MV-4-11 (cell line): ENCODE data around the gene METTL15.
"Not testable (repeated sequence)": the region's sequence is repeated elsewhere in the genome, so short reads cannot be mapped to it uniquely, and the experiment has no call there.

Experiments used
- DNase-seq: peaks from one replicate; lab custom pipeline; 2025; lab: John Stamatoyannopoulos, UW

Gene METTL15

DNA sequence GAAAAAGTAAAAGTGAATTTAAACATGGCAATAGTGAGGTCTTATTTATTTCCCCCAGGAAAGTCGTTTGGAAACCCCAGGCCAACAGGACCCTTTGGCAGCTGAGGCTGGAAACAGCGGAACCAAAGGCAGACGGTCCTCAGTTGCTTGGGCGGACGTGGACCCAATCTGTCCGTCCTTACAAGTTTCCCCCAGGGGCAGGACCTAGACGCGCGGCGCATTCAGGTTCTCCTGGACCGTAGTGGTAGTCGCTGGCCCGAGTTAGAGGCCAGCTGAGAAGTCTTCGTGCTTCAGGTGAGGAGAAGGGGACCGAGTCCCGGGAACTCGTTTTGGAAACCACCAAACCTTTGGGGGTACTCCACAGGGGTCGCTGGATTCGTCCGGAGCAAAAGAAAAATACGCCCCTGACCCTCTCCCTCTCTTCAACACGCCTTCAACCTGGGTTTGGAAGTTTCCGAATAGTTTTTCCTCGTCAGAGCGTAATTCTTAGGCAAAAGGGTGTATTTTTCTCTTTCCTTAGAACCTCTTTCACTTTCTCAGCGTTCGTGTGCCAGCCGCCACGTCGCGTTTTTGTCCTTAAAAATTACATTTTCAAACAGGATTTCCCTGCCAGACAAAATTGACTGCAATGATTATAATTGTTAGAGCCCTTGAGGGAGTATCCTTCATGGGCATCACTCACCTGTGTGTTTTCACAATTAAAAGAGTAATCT, 2.1 kb downstream of the METTL15 start:
- peak; percentile 68 for DNase-seq

DNA sequence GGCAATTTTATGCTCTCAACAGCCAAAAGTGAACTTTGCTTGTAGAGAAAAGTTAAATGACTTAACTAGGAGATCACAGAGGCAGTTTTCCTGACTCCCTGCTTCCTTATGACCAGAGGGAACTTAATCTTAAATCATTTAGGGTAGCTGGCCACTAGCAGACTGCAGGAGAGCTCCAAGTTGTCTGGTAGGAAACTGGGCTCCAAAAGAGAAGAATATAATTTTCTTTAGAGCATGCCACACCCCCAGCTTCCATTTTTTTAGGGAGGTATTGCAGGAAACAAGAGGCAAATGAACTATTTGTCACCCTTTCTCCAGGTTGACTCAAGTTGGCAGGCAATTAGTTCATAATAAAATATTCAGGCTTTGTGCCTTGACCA, 2.6 kb downstream of the METTL15 start:
- DNase-seq, result no peak

DNA sequence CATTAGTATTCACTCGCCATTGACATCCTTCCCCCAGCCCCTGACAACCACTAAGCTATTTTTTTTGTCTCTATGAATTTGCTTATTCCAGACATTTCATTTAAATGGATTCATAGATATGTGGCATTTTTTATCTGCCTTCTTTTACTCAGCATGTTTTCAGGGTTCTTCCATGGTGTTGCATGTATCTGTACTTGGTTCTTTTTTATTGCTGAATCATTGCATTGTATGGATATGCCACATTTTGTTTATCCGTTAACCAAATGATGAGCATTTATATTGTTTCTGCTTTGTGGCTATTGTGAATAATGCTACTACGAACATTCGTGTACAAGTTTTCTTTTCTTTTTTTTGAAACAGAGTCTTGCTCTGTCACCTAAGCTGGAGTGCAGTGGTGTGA, 5.9 kb downstream of the METTL15 start:
- DNase-seq, result no peak

DNA sequence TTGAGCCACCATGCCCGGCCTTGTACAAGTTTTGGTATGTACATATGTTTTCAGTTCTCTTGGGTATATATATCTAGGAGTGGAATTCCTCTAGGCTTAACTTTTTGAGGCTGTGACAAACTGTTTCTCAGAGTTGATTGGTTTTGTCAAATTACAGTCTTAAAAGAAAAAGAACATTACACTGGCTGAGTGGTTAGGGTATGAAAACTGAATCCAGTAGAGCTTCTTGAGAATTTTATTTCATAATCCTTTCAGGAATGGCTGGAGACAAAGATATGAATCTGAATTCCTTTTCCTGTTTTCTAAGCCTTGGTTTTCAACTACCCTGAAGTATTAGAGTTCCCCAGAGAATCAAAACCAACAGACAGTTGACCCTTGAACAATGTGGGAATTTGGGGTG, 6.5 kb downstream of the METTL15 start:
- no peak for DNase-seq

DNA sequence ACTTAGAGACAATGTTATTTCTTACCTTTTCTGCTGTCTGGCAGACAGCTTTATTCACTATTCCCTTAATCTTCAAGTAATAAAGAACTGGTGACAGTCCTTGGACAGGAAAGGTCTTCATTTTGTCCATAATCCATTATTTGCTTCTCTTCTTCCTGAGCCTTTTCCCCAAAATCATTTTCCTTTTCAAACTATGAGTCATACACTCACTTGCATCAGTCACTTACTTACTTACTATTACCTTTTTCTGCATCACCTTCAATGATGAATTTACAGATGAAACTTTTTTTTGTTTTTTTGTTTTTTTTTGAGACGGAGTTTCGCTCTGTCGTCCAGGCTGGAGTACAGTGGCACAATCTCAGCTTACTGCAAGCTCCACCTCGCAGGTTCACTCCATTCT, 9.5 kb downstream of the METTL15 start:
- DNase-seq, result no peak

DNA sequence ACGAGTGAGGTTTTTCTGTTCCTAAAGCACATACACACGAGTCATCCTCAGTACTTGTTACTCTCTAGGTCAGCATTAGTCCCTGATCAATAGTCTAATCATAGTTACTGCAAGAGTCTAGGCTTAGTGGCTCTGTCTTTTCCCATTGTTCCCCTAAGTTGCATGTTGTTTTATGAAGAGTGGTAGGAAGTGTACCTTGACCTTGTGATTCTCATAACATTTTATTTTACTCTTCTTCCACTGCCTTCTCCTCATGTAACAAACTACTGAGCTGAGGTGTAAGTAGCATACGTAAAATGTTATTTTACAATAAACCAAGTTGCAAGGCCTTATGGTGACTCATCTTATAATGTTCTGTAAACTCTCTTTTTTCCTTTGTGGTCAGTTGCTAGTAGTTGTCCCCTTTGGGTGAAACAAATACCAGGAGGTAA, 15.0 kb downstream of the METTL15 start:
- DNase-seq, result no peak

DNA sequence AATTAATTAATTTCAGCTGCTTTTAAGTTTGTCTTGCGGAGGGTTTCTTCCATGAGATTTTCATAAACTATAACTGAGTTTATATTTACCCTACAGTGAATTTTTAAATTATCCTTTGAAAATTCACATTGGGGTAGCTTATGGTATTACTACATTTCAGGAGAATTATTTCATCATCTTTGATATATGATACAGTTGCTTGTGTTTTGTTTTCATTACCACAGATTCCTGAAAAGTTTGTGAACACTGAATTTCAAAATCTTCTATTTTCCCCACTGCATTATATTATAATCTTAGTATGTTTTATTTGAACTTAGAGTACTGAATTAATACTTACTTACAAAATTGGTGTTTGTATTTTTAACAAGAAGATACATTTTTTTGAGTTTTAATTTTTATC, 24.4 kb downstream of the METTL15 start:
- no peak for DNase-seq

DNA sequence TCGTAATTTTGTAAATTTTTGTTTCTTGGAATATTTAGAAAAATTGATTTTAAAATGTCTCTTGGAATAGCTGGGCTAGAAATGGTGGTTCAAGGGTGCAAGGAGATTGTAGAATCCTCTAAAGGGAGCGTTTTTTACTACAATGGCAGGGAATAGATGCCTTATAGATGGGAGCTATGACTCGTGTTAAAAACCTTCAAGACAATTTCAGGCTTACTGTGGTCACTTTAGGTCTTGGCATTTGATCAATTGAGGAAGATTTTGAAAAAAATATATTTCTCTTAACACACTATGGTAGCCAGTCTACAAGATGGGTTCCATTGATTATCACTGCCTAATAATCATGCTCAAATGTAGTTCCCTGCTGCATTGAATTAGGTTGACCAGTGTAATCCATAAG, 25.0 kb downstream of the METTL15 start:
- no peak for DNase-seq

DNA sequence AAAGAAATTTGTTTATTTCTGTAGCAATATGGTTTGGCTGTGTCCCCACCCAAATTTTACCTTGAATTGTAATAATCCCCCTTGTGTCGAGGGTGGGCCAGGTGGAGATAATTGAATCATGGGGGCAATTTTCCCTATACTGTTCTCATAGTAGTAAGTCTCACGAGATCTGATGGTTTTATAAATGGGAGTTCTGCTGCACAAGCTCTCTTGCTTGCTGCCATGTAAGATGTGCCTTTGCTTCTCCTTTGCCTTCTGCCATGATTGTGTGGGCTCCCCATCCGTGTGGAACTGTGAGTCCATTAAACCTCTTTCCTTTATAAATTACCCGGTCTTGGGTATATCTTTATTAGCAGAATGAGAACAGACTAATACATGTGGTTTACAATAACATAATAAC, 28.0 kb downstream of the METTL15 start:
- not testable (repeated sequence) for DNase-seq

DNA sequence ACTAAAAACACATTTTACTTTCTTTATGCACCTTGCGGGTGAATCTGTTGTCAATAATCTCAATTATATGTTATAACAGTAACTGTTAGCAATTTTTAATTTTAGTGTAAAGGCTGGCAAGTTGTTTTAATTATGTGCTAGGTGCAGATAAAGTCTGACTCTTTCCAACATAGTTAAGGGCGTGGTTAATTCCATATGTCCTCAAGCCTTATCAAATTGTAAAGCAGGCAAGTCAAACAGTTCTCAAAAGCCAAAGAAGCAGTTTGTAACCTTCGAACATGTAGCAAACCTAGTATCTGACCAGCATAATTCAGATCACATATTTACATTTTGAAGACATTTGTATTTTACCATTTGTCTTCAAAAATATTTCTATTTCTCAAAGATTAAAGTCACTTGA, 29.2 kb downstream of the METTL15 start:
- no peak for DNase-seq

DNA sequence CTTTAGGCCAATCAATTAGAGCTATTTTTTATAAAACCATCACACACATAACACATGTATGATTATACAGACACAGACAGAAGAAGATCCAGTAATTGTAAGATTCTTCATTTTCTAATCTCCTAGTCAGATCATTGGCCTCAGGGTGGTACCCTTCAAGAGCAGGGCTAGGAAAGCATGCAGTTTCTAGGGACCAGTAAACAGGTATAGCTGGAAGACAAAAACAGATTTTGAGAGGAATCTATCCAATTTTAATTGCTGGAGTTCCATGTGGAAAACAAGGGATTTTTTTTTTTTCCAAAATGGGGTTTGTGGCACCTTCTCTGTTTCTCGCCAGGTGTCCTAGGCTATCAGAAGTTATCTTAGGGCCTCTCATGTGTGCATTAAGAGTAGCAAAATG, 29.6 kb downstream of the METTL15 start:
- DNase-seq, result no peak

DNA sequence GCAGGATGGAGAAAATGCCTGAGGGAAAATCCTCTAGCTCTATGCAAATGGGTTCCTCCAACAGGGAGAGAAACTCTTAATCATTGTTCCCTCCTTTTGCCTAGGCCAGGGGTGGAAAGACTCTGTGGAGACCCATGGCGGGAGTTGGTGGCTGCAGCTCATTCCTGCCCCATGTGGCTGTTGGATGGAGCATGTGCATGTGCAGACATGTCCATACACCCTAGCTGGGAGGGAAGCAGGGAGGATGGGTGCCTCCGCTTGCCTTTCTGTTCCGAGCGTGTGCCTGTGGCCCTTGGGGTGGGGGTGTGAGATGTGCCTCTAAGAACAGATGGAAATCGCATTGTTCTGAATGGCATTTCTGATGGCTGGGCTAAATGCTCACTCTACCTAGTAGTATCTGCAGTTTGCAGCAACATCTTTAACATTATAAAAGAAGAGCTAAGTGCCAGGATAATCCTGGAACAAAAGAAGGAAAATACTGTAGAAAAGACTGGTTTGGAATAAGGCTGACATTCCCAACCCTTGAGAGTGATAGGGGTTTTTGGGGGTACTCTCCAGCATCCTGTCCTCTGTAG, 31.7 kb downstream of the METTL15 start:
- DNase-seq, result no peak

DNA sequence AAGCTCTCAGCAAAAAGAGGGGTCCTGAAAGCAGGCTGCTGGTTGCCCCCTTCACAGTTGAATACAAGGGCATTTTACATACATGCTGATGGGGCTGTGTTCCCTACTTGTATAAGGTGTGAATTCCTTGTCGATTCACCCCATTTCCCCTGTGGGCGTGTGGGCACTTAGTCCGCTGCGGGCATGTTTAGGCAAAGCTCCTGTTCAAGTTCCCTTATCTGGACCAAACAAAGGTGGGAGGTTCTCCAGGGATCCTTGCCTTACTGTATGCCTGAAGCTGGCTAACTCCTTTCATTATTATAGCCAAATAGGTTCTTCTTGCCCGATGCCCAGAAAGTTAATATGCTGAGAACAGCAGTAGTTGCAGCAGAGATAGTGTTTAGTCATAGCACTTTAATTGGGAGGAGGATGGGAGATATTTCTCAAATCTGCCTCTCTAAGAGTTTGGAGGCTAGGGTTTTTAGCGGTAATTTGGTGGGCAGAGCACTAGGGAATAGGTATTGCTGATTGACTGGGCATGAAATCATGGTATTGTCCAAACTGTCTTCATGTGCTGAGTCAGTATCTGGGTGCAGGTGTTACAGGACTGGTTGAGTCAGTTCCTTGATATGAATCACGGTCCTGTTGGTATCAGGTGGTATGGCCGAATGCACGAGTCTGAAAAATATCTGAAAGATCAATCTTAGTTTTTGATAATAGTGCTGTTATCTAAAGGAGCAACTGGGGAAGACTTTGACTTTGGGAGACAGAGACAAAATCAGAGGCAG, 32.7 kb downstream of the METTL15 start:
- no peak for DNase-seq

DNA sequence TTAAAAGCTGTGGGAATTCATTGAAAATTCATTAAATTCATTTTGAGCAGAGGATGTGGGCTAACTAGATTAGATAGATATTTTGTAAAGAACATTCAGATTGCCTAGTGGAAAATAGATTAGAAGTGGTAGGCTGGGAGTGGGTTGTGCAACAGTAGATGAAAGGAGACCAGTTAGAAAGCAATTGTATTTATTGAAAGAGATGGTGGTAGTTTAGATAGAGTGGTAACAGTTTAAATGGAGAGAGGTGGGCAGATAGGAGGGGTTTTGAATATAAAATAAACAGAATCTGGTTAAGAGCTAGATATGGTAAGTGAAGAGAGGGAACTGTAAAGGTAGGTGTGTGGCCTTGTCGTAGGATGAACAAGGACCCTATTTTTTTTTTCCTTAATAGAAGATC, 34.5 kb downstream of the METTL15 start:
- no peak for DNase-seq

DNA sequence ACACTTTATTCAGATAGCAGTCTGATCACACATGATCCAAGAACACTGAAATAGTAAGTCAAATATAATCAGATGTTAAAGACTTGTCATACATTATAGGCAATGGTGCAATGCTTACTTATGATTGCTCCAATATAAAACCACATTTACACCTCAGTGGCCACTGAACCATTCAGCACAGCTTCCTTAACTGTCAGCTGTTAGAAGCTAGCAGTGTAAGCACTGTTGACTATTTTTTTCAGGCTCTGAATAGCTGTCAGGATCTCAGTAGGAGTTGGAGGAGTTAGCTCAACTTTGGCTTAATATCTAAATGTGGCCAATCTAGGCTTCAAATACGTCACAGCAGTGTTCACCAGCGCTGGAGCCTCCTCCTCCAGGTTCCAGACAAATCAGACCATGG, 36.6 kb downstream of the METTL15 start:
- peak; percentile 14 for DNase-seq

DNA sequence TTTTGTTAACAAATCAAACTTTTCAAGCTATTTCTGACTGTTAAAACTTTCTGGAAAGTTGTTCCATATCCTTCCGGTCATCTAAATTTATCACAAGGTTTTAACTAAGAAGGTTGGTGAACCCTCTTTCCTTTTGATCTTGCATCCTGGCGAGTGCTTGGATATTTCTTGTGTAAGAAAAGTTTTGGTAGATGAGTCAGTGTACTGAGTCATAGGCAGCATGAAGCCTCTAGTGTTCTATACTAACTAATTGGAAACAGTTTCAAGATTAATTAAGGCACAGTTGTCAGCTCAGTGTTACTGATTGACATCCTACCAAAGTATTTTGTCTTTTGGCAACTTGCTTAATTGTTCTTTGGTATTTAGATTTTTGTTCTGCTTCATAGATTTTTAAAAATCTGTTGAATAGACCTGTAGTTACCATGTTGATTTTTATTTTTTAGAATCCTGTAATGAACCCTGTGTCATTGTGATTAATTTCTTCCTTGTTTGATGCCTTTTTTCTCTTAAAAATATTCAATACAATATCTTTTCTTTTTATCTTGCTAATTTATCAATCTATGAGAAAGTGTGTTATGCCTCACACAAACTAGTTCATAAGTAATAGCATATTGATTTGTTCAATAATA, 38.0 kb downstream of the METTL15 start:
- DNase-seq, result peak; percentile 62

DNA sequence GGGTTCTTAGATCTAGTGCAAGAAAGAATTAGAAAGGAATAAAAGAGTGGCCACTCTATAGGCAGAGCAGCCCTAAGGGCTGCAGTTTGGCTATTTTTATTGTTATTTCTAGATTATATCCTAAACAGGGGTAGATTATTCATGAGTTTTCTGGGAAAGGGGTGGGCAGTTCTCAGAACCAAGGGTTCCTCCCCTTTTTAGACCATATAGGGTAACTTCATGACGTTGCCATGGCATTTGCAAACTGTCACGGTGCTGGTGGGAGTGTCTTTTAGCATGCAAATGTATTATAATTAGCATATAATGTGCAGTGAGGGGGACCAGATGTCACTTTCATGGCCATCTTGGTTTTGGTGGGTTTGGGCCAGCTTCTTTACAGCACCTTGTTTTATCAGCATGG, 44.6 kb downstream of the METTL15 start:
- DNase-seq, result no peak

DNA sequence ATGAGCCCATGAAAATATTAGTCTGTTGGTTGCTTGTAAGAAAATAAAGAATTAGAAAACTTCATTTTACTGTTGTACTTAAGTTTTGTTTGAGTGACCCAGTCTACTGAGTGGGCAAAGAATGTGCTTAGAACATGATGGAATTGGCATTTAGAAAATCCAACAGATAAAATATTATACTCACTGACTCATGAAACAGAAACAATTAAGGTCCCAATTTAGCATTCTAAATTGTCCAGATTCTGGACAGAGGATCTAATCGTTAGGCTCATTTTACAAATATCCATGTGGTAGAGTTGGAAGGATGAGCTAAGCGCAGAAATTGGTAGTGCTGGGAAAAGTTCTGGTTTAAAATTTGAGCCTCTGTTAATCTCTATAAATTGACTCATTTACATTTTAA, 45.4 kb downstream of the METTL15 start:
- DNase-seq, result no peak

DNA sequence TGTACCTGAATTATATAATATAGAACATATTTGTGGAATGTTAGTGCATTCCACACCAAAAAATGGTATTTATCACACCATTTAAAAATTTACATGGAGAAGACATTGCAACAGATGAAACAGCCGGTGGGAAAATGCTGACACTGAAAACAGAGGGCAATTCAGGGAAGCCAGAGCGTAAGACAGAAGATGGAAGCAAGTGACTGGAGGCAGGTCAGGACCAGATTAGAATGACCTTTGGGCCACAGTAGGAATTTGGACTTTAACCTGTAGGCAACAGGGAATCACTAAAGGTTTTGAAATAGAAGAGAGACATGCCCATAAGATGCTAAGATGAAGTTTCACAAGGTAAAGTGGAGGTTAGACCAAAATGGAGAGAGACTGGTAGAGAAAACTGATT, 60.5 kb downstream of the METTL15 start:
- DNase-seq, result no peak

DNA sequence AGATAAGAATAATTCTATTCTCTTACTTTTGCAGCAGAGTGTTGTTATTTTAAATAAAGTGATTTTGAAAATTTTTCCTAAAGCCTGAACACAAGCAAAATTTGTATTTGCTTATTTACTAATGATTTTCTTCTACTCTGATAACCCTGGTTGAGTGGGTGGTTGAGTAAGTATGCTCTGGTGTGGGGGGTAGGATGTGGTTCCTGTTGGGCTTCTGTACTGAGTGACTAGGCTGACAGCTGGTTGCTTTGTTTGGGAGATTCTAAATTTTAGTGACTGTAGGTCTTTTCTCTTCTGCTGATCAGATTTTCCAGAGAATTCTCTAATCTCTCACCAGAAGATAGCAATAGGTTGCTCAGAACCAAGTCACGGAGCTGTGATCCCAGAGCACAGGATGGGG, 61.6 kb downstream of the METTL15 start:
- DNase-seq, result peak; percentile 16

DNA sequence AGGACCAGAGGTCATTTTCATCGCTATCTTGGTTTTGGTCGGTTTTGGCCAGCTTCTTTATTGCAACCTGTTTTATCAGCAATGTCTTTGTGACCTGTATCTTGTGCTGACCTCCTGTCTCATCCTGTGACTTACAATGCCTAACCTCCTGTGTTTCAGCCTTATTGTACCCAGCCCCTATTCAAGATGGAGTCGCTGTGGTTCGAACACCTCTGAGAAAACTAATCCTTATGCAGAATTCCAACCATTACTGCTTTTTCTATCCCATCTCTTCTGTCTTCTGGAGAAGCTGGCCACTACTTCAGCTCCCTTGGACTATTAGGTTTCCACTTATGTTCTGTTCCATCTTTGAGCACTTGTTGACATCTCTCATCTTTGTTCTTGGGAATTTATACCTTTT, 62.6 kb downstream of the METTL15 start:
- DNase-seq, result no peak

DNA sequence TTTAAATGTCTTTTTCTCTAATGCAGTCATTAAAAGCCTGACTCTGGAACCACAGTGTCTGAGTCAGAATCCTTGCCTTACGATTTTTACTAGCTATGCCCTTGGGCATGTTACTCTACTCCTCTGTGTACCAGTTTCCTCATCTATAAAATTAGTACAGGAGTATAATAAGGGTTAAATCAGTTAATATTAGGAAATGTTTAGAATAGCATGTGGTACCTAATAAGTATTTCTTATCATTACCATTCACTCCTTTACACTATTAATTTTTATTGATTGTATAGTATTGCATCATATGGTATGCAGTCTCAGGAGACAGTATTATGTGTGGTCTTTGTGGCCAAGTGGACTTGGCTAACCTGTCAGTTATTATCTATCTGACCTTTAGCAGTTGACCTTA, 68.2 kb downstream of the METTL15 start:
- no peak for DNase-seq

DNA sequence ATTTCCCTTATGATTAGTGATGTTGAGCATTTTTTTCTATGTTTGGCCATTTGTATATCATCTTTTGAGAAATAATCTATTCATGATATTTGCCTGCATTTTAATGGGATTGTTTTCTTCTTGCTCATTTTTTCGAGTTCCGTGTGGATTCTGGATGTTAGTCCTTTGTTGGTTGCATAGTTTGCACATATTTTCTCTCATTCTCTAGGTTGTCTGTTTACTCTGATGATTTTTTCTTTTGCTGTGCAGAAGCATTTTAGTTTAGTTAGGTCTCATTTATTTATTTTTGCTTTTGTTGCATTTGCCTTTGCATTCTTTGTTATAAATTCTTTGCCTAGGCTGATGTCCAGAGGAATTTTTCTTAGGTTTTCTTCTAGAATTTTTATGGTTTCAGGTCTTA, 87.3 kb downstream of the METTL15 start:
- DNase-seq, result no peak
